Caco-2 (cell line): ENCODE results near the gene POU4F1. TPM values are rescaled to one million over a fixed set of nuclear protein-coding genes. Genes with fewer than 3 reads are reported as not detected.

Source experiments
- BruUV-seq: library from RNA; stranded (reverse); fragments of 400-500 nt; replicated peaks from 2 replicates; lab custom pipeline; 2021; lab: Mats Ljungman, UMichigan
- CTCF ChIA-PET: fragments of 300-600 bp; sonication (Branson Sonifier 250); formaldehyde crosslinking; loops from one replicate; lab custom pipeline; 2022; ENCODE audit warnings: antibody characterized with exemption; lab: Charles Lee
- POLR2A ChIA-PET: fragments of 300-600 bp; sonication (Branson Sonifier 250); formaldehyde crosslinking; loops from one replicate; lab custom pipeline; 2022; ENCODE audit warnings: antibody characterized with exemption; lab: Charles Lee
- DNase-seq, 2 experiments: peaks; one replicate each; pipeline versions ENCODE4 v3.0.0 to v3.0.0-alpha.2; 2020 to 2022
- H3K27me3 ChIP-seq: replicated peaks from 2 replicates; pipeline ENCODE4 v1.6.0; 2011; ENCODE audit warnings: low read length; ENCODE audit not compliant: control insufficient read depth, insufficient read depth
- H3K36me3 ChIP-seq: 2 replicates; pipeline ENCODE4 v1.5.1; 2011; ENCODE audit warnings: low read length; ENCODE audit not compliant: control insufficient read depth, insufficient read depth
- H3K4me1 ChIP-seq: fragments of 250-450 bp; sonication (Bioruptor Pico); 2 replicates; pipeline ENCODE4 v1.5.1; 2020; ENCODE audit warnings: mild to moderate bottlenecking
- H3K4me3 ChIP-seq: 2 replicates; pipeline ENCODE4 v1.5.1; 2011; ENCODE audit warnings: low read depth, mild to moderate bottlenecking, control low read depth, low read length
- H3K9me3 ChIP-seq: fragments of 250-450 bp; sonication (Bioruptor Pico); 2 replicates; pipeline ENCODE4 v1.5.1; 2020; ENCODE audit warnings: mild to moderate bottlenecking, moderate library complexity
- H3K27ac Mint-ChIP-seq: one replicate; pipeline ENCODE4 v1.8.0; 2022; ENCODE audit warnings: mixed read lengths; ENCODE audit not compliant: unreplicated experiment
- H3K27me3 Mint-ChIP-seq: one replicate; pipeline ENCODE4 v1.8.0; 2022; ENCODE audit warnings: mixed read lengths; ENCODE audit not compliant: insufficient read depth, unreplicated experiment
- H3K36me3 Mint-ChIP-seq: one replicate; pipeline ENCODE4 v1.8.0; 2022; ENCODE audit warnings: mild to moderate bottlenecking, mixed read lengths; ENCODE audit not compliant: insufficient read depth, unreplicated experiment
- H3K4me1 Mint-ChIP-seq: one replicate; pipeline ENCODE4 v1.8.0; 2022; ENCODE audit warnings: low read depth, mixed read lengths; ENCODE audit not compliant: unreplicated experiment
- H3K4me3 Mint-ChIP-seq: one replicate; pipeline ENCODE4 v1.8.0; 2022; ENCODE audit warnings: mild to moderate bottlenecking, moderate library complexity, mixed read lengths; ENCODE audit not compliant: unreplicated experiment
- H3K9me3 Mint-ChIP-seq: one replicate; pipeline ENCODE4 v1.8.0; 2022; ENCODE audit warnings: mixed read lengths; ENCODE audit not compliant: unreplicated experiment
- intact Hi-C: fragments of 100-400 bp; cut with micrococcal nuclease; formaldehyde crosslinking; loops from one replicate; pipeline ENCODE4 v1.10.0; 2022; ENCODE audit not compliant: unreplicated experiment
- total RNA-seq: library from RNA; stranded (reverse); gene quantifications from 2 replicates; pipeline ENCODE4 v1.2.3, GENCODE V29; 2022
- TF ChIP-seq, protein P1 (sequence below), 2 experiments: fragments of 200-600 bp in 1 of 2; IDR thresholded peaks; 1 replicate in 1 of 2; 2 replicates in 1 of 2; pipeline versions ENCODE4 v1.5.1 to v1.8.0; 2011 to 2022; ENCODE audit warnings: antibody characterized with exemption in 1 of 2, control low read depth in 1 of 2, inconsistent platforms in 1 of 2, low read depth in 1 of 2, low read length in 1 of 2, mild to moderate bottlenecking in 1 of 2, moderate library complexity in 1 of 2; ENCODE audit not compliant: insufficient read depth in 1 of 2, severe bottlenecking in 1 of 2, unreplicated experiment in 1 of 2

The POU4F1 gene
- total RNA-seq, 1 experiment from 2014 or later, result 8.1 TPM

GRCh38 chr13:78599645-78600279 is 3.6 kb downstream of the POU4F1 start:
- no peaks in the 10 kb centered on the region for H3K36me3 ChIP-seq
- Mint-ChIP-seq H3K4me3 (no peak overlapping the region), H3K27me3 (peaks cover 1% of the 10 kb centered on the region), H3K9me3 (no peaks in the 10 kb centered on the region), H3K4me1 (peaks cover under 1% of the 10 kb centered on the region), H3K36me3 (peaks cover 6% of the 10 kb centered on the region), H3K27ac (no peak overlapping the region)
- no peak overlapping the region for H3K4me3 ChIP-seq
- no peak for DNase-seq
- intact Hi-C loops, result loop anchor here (2.0 to 10.0 kb wide), 3 partner anchors 285 to 379 kb away; no protein-coding TSS in a partner anchor
- H3K9me3 ChIP-seq, result no peaks in the 10 kb centered on the region
- H3K27me3 ChIP-seq, result no peaks in the 10 kb centered on the region
- CTCF ChIA-PET, result no interaction called here
- no peaks in the 10 kb centered on the region for H3K4me1 ChIP-seq
- TF ChIP-seq, protein P1, sequence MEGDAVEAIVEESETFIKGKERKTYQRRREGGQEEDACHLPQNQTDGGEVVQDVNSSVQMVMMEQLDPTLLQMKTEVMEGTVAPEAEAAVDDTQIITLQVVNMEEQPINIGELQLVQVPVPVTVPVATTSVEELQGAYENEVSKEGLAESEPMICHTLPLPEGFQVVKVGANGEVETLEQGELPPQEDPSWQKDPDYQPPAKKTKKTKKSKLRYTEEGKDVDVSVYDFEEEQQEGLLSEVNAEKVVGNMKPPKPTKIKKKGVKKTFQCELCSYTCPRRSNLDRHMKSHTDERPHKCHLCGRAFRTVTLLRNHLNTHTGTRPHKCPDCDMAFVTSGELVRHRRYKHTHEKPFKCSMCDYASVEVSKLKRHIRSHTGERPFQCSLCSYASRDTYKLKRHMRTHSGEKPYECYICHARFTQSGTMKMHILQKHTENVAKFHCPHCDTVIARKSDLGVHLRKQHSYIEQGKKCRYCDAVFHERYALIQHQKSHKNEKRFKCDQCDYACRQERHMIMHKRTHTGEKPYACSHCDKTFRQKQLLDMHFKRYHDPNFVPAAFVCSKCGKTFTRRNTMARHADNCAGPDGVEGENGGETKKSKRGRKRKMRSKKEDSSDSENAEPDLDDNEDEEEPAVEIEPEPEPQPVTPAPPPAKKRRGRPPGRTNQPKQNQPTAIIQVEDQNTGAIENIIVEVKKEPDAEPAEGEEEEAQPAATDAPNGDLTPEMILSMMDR (IDR thresholded peaks at IDR 0.05; ENCODE audit: insufficient read depth in 1 of 2, low read depth in 1 of 2, low read length in 1 of 2, severe bottlenecking in 1 of 2, unreplicated experiment in 1 of 2), result no peak
- no TSS peak for BruUV-seq
- POLR2A ChIA-PET, result no interaction called here

GRCh38 chr13:78598966-78599644 is 4.2 kb downstream of the POU4F1 start:
- Mint-ChIP-seq H3K36me3 (peaks cover 6% of the 10 kb centered on the region), H3K4me1 (peaks cover 7% of the 10 kb centered on the region), H3K27ac (no peak overlapping the region), H3K9me3 (no peaks in the 10 kb centered on the region), H3K27me3 (peaks cover 6% of the 10 kb centered on the region), H3K4me3 (no peak overlapping the region)
- CTCF ChIA-PET, result no interaction called here
- no TSS peak for BruUV-seq
- Histone ChIP-seq H3K9me3 (no peaks in the 10 kb centered on the region), H3K4me3 (no peak overlapping the region), H3K36me3 (no peaks in the 10 kb centered on the region), H3K4me1 (no peaks in the 10 kb centered on the region), H3K27me3 (no peaks in the 10 kb centered on the region)
- TF ChIP-seq, protein P1 (IDR thresholded peaks at IDR 0.05; ENCODE audit: insufficient read depth in 1 of 2, low read depth in 1 of 2, low read length in 1 of 2, severe bottlenecking in 1 of 2, unreplicated experiment in 1 of 2), result no peak
- intact Hi-C loops, result loop anchor here (2.0 kb wide), 1 partner anchor 380 kb away; no protein-coding TSS in a partner anchor
- DNase-seq, result no peak
- POLR2A ChIA-PET, result no interaction called here

GRCh38 chr13:78598116-78598781 is 5.1 kb downstream of the POU4F1 start:
- TF ChIP-seq, protein P1 (IDR thresholded peaks at IDR 0.05; ENCODE audit: insufficient read depth in 1 of 2, low read depth in 1 of 2, low read length in 1 of 2, severe bottlenecking in 1 of 2, unreplicated experiment in 1 of 2), result no peak
- intact Hi-C loops, result loop anchor here (2.0 kb wide), 1 partner anchor 381 kb away; no protein-coding TSS in a partner anchor
- H3K4me1 ChIP-seq, result no peaks in the 10 kb centered on the region
- BruUV-seq, result no TSS peak
- ChIA-PET POLR2A (no interaction called here), CTCF (no interaction called here)
- H3K36me3 Mint-ChIP-seq, result peaks cover 1% of the 10 kb centered on the region
- H3K27me3 Mint-ChIP-seq, result peaks cover 6% of the 10 kb centered on the region
- DNase-seq, result no peak
- no peak overlapping the region for H3K4me3 Mint-ChIP-seq
- no peak overlapping the region for H3K27ac Mint-ChIP-seq
- H3K36me3 ChIP-seq, result no peaks in the 10 kb centered on the region
- H3K9me3 Mint-ChIP-seq, result no peaks in the 10 kb centered on the region
- H3K9me3 ChIP-seq, result no peaks in the 10 kb centered on the region
- H3K4me1 Mint-ChIP-seq, result peaks cover 8% of the 10 kb centered on the region
- H3K4me3 ChIP-seq, result no peak overlapping the region
- H3K27me3 ChIP-seq, result no peaks in the 10 kb centered on the region
